Neural progenitor cell (in vitro differentiated cells): ENCODE data around the gene NME4. TPM values are rescaled to one million over a fixed set of nuclear protein-coding genes. Genes with fewer than 3 reads are reported as not detected.

Experiments used
- DNase-seq: peaks from one replicate; pipeline ENCODE4 v3.0.0-alpha.2; 2016; ENCODE audit warnings: low spot score
- H2AFZ ChIP-seq: fragments of 200-600 bp; sonication (generic); replicated peaks from 2 replicates; pipeline ENCODE4 v1.6.1; 2016; ENCODE audit warnings: antibody characterized with exemption
- H3F3A ChIP-seq: fragments of 200-600 bp; sonication (generic); 2 replicates; pipeline ENCODE4 v1.6.1; 2016; ENCODE audit warnings: antibody characterized with exemption, low read depth
- H3K27ac ChIP-seq: fragments of 200-600 bp; sonication (generic); 2 replicates; pipeline ENCODE4 v1.5.1; 2016; ENCODE audit warnings: mild to moderate bottlenecking
- H3K27me3 ChIP-seq: fragments of 200-600 bp; sonication (generic); 2 replicates; pipeline ENCODE4 v1.6.1; 2016; ENCODE audit warnings: mild to moderate bottlenecking, moderate library complexity
- H3K36me3 ChIP-seq: fragments of 200-600 bp; sonication (generic); 2 replicates; pipeline ENCODE4 v1.5.1; 2016
- H3K4me1 ChIP-seq: fragments of 200-600 bp; sonication (generic); 2 replicates; pipeline ENCODE4 v1.6.1; 2016; ENCODE audit warnings: mixed run types
- H3K4me2 ChIP-seq: fragments of 200-600 bp; sonication (generic); 2 replicates; pipeline ENCODE4 v1.6.1; 2016
- H3K4me3 ChIP-seq: fragments of 200-600 bp; sonication (generic); 2 replicates; pipeline ENCODE4 v1.5.1; 2016
- H3K79me2 ChIP-seq: fragments of 200-600 bp; sonication (generic); 2 replicates; pipeline ENCODE4 v1.6.1; 2016; ENCODE audit warnings: low read depth
- H3K9ac ChIP-seq: fragments of 200-600 bp; sonication (generic); 2 replicates; pipeline ENCODE4 v1.6.1; 2016
- H3K9me3 ChIP-seq: fragments of 200-600 bp; sonication (generic); 2 replicates; pipeline ENCODE4 v1.5.1; 2016; ENCODE audit warnings: low read depth
- H4K20me1 ChIP-seq: fragments of 200-600 bp; sonication (generic); 2 replicates; pipeline ENCODE4 v1.6.1; 2016; ENCODE audit warnings: low read depth
- H3K27ac Mint-ChIP-seq: 3 replicates; pipeline ENCODE4 v1.8.0; 2021; ENCODE audit warnings: mixed read lengths
- H3K27me3 Mint-ChIP-seq: 2 replicates; pipeline ENCODE4 v1.8.0; 2022; ENCODE audit warnings: low read depth, mild to moderate bottlenecking, inconsistent platforms, moderate library complexity, mixed read lengths; ENCODE audit not compliant: insufficient read depth
- H3K36me3 Mint-ChIP-seq: 3 replicates; pipeline ENCODE4 v1.8.0; 2021; ENCODE audit warnings: mixed read lengths
- H3K4me1 Mint-ChIP-seq: 3 replicates; pipeline ENCODE4 v1.8.0; 2021; ENCODE audit warnings: mixed read lengths
- H3K4me3 Mint-ChIP-seq: 3 replicates; pipeline ENCODE4 v1.8.0; 2021; ENCODE audit warnings: mild to moderate bottlenecking, moderate library complexity, mixed read lengths
- H3K9me3 Mint-ChIP-seq: 3 replicates; pipeline ENCODE4 v1.8.0; 2020; ENCODE audit warnings: mixed read lengths
- CTCF ChIP-seq: fragments of 200-600 bp; sonication (generic); IDR thresholded peaks from 2 replicates; pipeline ENCODE4 v1.5.1; 2017; ENCODE audit warnings: antibody characterized with exemption, mild to moderate bottlenecking
- EZH2 ChIP-seq: fragments of 200-600 bp; sonication (generic); IDR thresholded peaks from 2 replicates; pipeline ENCODE4 v1.6.1; 2017; ENCODE audit warnings: antibody characterized with exemption, mild to moderate bottlenecking, moderate library complexity
- EZH2phosphoT487 ChIP-seq: fragments of 200-600 bp; sonication (generic); IDR thresholded peaks from 2 replicates; pipeline ENCODE4 v1.6.1; 2017; ENCODE audit warnings: antibody characterized with exemption
- total RNA-seq: library from RNA; depleted of rRNA; stranded (reverse); fragments of >200 nt; gene quantifications from 2 replicates; pipeline ENCODE4 v1.2.3, GENCODE V29; 2015; ENCODE audit warnings: low replicate concordance

NME4 gene
- total RNA-seq, 1 donor from 2014 or later, result 93.3 TPM

- H3K36me3 ChIP-seq, result no peaks in the 10 kb centered on the region
- H3K9ac ChIP-seq, result no peak overlapping the region
- no peak overlapping the region for H2AFZ ChIP-seq
- peak overlapping the region; percentile 74 for H3K4me2 ChIP-seq
- Mint-ChIP-seq H3K27ac (no peak overlapping the region), H3K4me1 (peaks cover 9% of the 10 kb centered on the region), H3K4me3 (peak overlapping the region; percentile 77), H3K27me3 (peaks cover 3% of the 10 kb centered on the region), H3K9me3 (no peaks in the 10 kb centered on the region), H3K36me3 (peaks cover 4% of the 10 kb centered on the region)
- no peaks in the 10 kb centered on the region for H3K79me2 ChIP-seq
- H4K20me1 ChIP-seq, result peaks cover 14% of the 10 kb centered on the region
- no peak for TF ChIP-seq EZH2phosphoT487
- TF ChIP-seq EZH2, result no peak
- TF ChIP-seq CTCF, result no peak
- no peak overlapping the region for H3K27ac ChIP-seq
- peak overlapping the region; percentile 46 for H3K4me3 ChIP-seq
- no peaks in the 10 kb centered on the region for H3K27me3 ChIP-seq
- peaks cover 4% of the 10 kb centered on the region for H3K4me1 ChIP-seq
- DNase-seq, result no peak
- H3F3A ChIP-seq, result peaks cover 5% of the 10 kb centered on the region
- no peaks in the 10 kb centered on the region for H3K9me3 ChIP-seq
These were observed 27.6 kb upstream of the NME4 start for GRCh38 chr16:369275-369865.

GRCh38 chr16:369866-370436 is 27.0 kb upstream of the NME4 start:
- Histone ChIP-seq H4K20me1 (peaks cover 14% of the 10 kb centered on the region), H3K4me3 (peak overlapping the region; percentile 46), H2AFZ (no peak overlapping the region), H3K9me3 (no peaks in the 10 kb centered on the region), H3K9ac (no peak overlapping the region), H3K36me3 (no peaks in the 10 kb centered on the region), H3K4me2 (peak overlapping the region; percentile 74), H3K27ac (no peak overlapping the region), H3K4me1 (peaks cover 4% of the 10 kb centered on the region), H3F3A (peaks cover 5% of the 10 kb centered on the region), H3K79me2 (no peaks in the 10 kb centered on the region), H3K27me3 (no peaks in the 10 kb centered on the region)
- no peak overlapping the region for H3K27ac Mint-ChIP-seq
- TF ChIP-seq EZH2 (no peak), CTCF (no peak), EZH2phosphoT487 (no peak)
- H3K4me3 Mint-ChIP-seq, result peak overlapping the region; percentile 77
- no peaks in the 10 kb centered on the region for H3K9me3 Mint-ChIP-seq
- peaks cover 4% of the 10 kb centered on the region for H3K36me3 Mint-ChIP-seq
- DNase-seq, result peak; percentile 47
- peaks cover 9% of the 10 kb centered on the region for H3K4me1 Mint-ChIP-seq
- peaks cover 3% of the 10 kb centered on the region for H3K27me3 Mint-ChIP-seq

GRCh38 chr16:370443-370842 is 26.6 kb upstream of the NME4 start, which contains the start of gene MRPL28:
MRPL28 (minus strand) TSS chr16:370538; CDS start chr16:370218, 320 bp downstream.
- Histone ChIP-seq H3K4me1 (peaks cover 4% of the 10 kb centered on the region), H3K79me2 (no peaks in the 10 kb centered on the region), H2AFZ (no peak within 1 kb of the TSS), H3K4me2 (peak within 1 kb of the TSS; percentile 74), H3K36me3 (no peaks in the 10 kb centered on the region), H3K9me3 (no peaks in the 10 kb centered on the region), H3K27me3 (no peaks in the 10 kb centered on the region), H3K27ac (no peak within 1 kb of the TSS), H3K9ac (no peak within 1 kb of the TSS), H3K4me3 (peak within 1 kb of the TSS; percentile 46), H3F3A (peaks cover 5% of the 10 kb centered on the region), H4K20me1 (peaks cover 14% of the 10 kb centered on the region)
- DNase-seq, result peak; percentile 96
- peaks cover 9% of the 10 kb centered on the region for H3K4me1 Mint-ChIP-seq
- H3K4me3 Mint-ChIP-seq, result peak within 1 kb of the TSS; percentile 92
- peaks cover 4% of the 10 kb centered on the region for H3K36me3 Mint-ChIP-seq
- H3K27ac Mint-ChIP-seq, result peak within 1 kb of the TSS; percentile 83
- peaks cover 3% of the 10 kb centered on the region for H3K27me3 Mint-ChIP-seq
- no peaks in the 10 kb centered on the region for H3K9me3 Mint-ChIP-seq
- TF ChIP-seq EZH2phosphoT487, result no peak
- TF ChIP-seq EZH2, result no peak
- TF ChIP-seq CTCF, result no peak
